Lung (tissue), 12 donors: Measurements from ENCODE around the gene CAMK2D. TPM values are rescaled to one million over a fixed set of nuclear protein-coding genes. Genes with fewer than 3 reads are reported as not detected.

Experiments used
- ATAC-seq: fragments of 200-7000 bp; cut with Tn5 transposase; one replicate; pipeline ENCODE4 v1.9.1; 2020; ENCODE audit warnings: moderate number of reproducible peaks; ENCODE audit not compliant: insufficient read depth, low FRiP score
- DNase-seq, 3 donors: peaks; one replicate each; pipeline ENCODE4 v3.0.0-alpha.2; 2013 to 2017
- H3K27ac ChIP-seq, 2 donors: one replicate each; pipeline ENCODE4 v1.5.1; 2013; ENCODE audit warnings: mild to moderate bottlenecking in 2 of 2, moderate library complexity in 2 of 2, control low read depth in 1 of 2, inconsistent platforms in 1 of 2, low read depth in 1 of 2, low read length in 1 of 2
- H3K27me3 ChIP-seq, 3 donors: one replicate each; pipeline ENCODE4 v1.5.1; 2013; ENCODE audit warnings: low read length in 2 of 3; ENCODE audit not compliant: control insufficient read depth in 3 of 3, insufficient read depth in 3 of 3
- H3K36me3 ChIP-seq, 4 donors: one replicate each; pipeline ENCODE4 v1.5.1; 2013; ENCODE audit warnings: low read length in 4 of 4, mild to moderate bottlenecking in 1 of 4, moderate library complexity in 1 of 4; ENCODE audit not compliant: control insufficient read depth in 4 of 4, insufficient read depth in 4 of 4
- H3K4me1 ChIP-seq, 5 donors: one replicate each; pipeline ENCODE4 v1.5.1; 2013; ENCODE audit warnings: low read length in 5 of 5, mild to moderate bottlenecking in 2 of 5, moderate library complexity in 1 of 5; ENCODE audit not compliant: control insufficient read depth in 5 of 5, insufficient read depth in 5 of 5
- H3K4me3 ChIP-seq: one replicate; pipeline ENCODE4 v1.5.1; 2013; ENCODE audit warnings: mild to moderate bottlenecking, control low read depth, moderate library complexity
- H3K9ac ChIP-seq, 2 donors: one replicate each; pipeline ENCODE4 v1.5.1; 2013; ENCODE audit warnings: low read length in 2 of 2, control low read depth in 1 of 2; ENCODE audit not compliant: insufficient read depth in 1 of 2
- H3K9me3 ChIP-seq, 4 donors: one replicate each; pipeline ENCODE4 v1.5.1; 2013; ENCODE audit warnings: low read length in 3 of 4, mild to moderate bottlenecking in 1 of 4, moderate library complexity in 1 of 4; ENCODE audit not compliant: control insufficient read depth in 4 of 4, insufficient read depth in 3 of 4
- WGBS, 2 donors: extraction: QIAGEN DNeasy Blood & Tissue Kit; methylation state at CpG; one replicate each; pipeline ENCODE4 v1.1.7; 2013; 5-methylcytosine and 5-hydroxymethylcytosine counted together
- polyA plus RNA-seq, 2 donors: library from polyadenylated mRNA; stranded (reverse); fragments of 200-250 nt; gene quantifications; one replicate each; pipeline ENCODE4 v1.2.1, GENCODE V29; 2013
- total RNA-seq, 2 donors: library from RNA; depleted of rRNA in 1 of 2; stranded (reverse); fragments of >200 nt in 1 of 2; gene quantifications; one replicate each; pipeline ENCODE4 v1.2.1, GENCODE V29; 2014 to 2021
- TF ChIP-seq, protein P1 (sequence below): IDR thresholded peaks from 2 replicates; pipeline ENCODE4 v1.5.1; 2012; ENCODE audit warnings: mild to moderate bottlenecking; ENCODE audit errors: control extremely low read depth, extremely low read depth
- donor health status: control.
- donor health status: control.
- donor health status: Bipolar disorder and iron deficiency.
- donor health status: healthy.
- donor health status: DM: yes; HTN: yes; CAD: no.

CAMK2D gene
- total and polyA plus RNA-seq, 4 donors, result 11.9 to 98.2 (median 36.6) TPM

- DNase-seq (no peak), ATAC-seq (no peak)
- Histone ChIP-seq H3K36me3 (no peaks in the 10 kb centered on the region), H3K4me1 (peaks cover 8 to 50% (median 11%) of the 10 kb centered on the region in 5 donors), H3K27ac (peak overlapping the region in 1 of 2 donors; percentile 95), H3K9me3 (no peaks in the 10 kb centered on the region), H3K4me3 (no peak overlapping the region), H3K27me3 (no peaks in the 10 kb centered on the region), H3K9ac (no peak overlapping the region)
- TF ChIP-seq, protein P1, sequence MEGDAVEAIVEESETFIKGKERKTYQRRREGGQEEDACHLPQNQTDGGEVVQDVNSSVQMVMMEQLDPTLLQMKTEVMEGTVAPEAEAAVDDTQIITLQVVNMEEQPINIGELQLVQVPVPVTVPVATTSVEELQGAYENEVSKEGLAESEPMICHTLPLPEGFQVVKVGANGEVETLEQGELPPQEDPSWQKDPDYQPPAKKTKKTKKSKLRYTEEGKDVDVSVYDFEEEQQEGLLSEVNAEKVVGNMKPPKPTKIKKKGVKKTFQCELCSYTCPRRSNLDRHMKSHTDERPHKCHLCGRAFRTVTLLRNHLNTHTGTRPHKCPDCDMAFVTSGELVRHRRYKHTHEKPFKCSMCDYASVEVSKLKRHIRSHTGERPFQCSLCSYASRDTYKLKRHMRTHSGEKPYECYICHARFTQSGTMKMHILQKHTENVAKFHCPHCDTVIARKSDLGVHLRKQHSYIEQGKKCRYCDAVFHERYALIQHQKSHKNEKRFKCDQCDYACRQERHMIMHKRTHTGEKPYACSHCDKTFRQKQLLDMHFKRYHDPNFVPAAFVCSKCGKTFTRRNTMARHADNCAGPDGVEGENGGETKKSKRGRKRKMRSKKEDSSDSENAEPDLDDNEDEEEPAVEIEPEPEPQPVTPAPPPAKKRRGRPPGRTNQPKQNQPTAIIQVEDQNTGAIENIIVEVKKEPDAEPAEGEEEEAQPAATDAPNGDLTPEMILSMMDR, result no peak
- 90% methylated on average over 3 of the region's 3 CpGs for WGBS, 2 donors
Measured at GRCh38 chr4:113635739-113636437, 125.7 kb downstream of the CAMK2D start.

GRCh38 chr4:113634081-113634969 is 127.2 kb downstream of the CAMK2D start:
- ATAC-seq, result no peak
- Histone ChIP-seq H3K36me3 (no peaks in the 10 kb centered on the region), H3K27me3 (no peaks in the 10 kb centered on the region), H3K9ac (no peak overlapping the region), H3K4me1 (peaks cover 7 to 44% (median 11%) of the 10 kb centered on the region in 5 donors), H3K4me3 (no peak overlapping the region), H3K27ac (peak overlapping the region in 1 of 2 donors; percentile 83), H3K9me3 (no peaks in the 10 kb centered on the region)
- TF ChIP-seq, protein P1, result no peak
- no peak for DNase-seq
- 74 to 87% methylated on average over 3 of the region's 3 CpGs for WGBS, 2 donors

DNA sequence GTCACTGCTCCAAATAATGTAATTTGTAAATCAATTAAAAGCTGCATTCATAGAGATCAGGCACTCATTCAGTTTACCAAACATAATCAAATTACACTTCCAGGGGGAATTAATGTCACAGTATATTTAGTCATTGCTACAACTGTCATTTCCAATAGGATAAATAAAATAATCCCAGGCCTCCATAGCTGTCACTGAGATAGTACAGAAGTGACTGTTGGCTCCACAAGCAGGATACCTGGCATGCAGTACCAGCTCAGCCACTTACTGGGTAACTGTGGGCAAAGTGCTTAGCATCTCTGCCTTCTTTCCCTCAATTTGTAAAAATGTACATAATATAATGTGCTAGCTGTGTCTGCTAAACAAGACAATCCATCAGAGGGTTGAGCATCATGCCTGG is 128.1 kb downstream of the CAMK2D start:
- peak overlapping the region in 1 of 2 donors; percentile 83 for H3K27ac ChIP-seq
- DNase-seq, result no peak
- H3K27me3 ChIP-seq, result no peaks in the 10 kb centered on the region
- no peak overlapping the region for H3K9ac ChIP-seq
- TF ChIP-seq, protein P1, result no peak
- H3K4me1 ChIP-seq, result peaks cover 5 to 42% (median 11%) of the 10 kb centered on the region in 5 donors
- no peak overlapping the region for H3K4me3 ChIP-seq
- ATAC-seq, result no peak
- H3K36me3 ChIP-seq, result no peaks in the 10 kb centered on the region
- H3K9me3 ChIP-seq, result no peaks in the 10 kb centered on the region
